ENCODE data around the gene NUP210.

- TF ChIP-seq EZH2 (IDR thresholded peaks at IDR 0.05) (no peak), POLR2AphosphoS5 (IDR thresholded peaks at IDR 0.05; ENCODE audit: borderline replicate concordance, low read depth, low read length) (no peak), FOXP2 (optimal IDR thresholded peaks at IDR 0.05; ENCODE audit: control extremely low read depth, extremely low read length, insufficient read depth) (no peak)
Observed at GRCh38 chr3:13336592-13336991, 83.5 kb downstream of the NUP210 start.

All from SK-N-MC (cell line).